ENCODE results near the gene PRRX2.

PRRX2 gene

DNA sequence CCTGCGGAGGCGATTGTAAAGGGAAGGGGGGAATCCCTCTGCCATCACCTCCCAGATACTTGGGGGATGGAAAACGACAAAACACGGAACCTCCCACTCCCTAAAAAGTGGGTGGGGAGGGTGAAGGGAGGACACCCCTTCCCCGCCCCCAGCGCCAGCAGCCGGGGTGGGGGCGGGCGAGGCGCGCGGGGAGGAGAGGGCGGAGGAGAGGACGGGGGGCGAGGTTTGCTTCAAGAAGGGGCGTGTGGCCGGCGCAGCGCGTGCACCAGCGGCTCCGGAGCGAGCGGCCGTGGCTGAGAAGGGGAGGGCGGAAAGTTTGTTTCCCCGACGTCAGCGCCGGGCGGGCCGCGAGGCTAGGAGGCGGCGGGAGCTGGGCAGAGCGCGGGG, at the start of gene PRRX2:
TSS of gene PRRX2 (plus strand) at position 259 of the 387 bp plus-strand sequence. CDS start 221 bp downstream, outside the sequence.
- no peak within 1 kb of the TSS for H3K4me2 ChIP-seq (ENCODE audit: low read length)
- H3K4me3 ChIP-seq (ENCODE audit: low read length): no peak within 1 kb of the TSS
- H3K27ac ChIP-seq (ENCODE audit: low read depth, low read length): no peak within 1 kb of the TSS
- H3K9me2 ChIP-seq (replicated peaks; ENCODE audit: control insufficient read depth, low read length): no peaks in the 10 kb centered on the region
- H3K4me1 ChIP-seq (ENCODE audit: control insufficient read depth, low read length): no peaks in the 10 kb centered on the region
- H4K20me1 ChIP-seq (ENCODE audit: control insufficient read depth, insufficient read depth, low read depth, low read length): no peaks in the 10 kb centered on the region
- no peaks in the 10 kb centered on the region for H3K36me3 ChIP-seq (ENCODE audit: control insufficient read depth, low read length)
- no peaks in the 10 kb centered on the region for H3K27me3 ChIP-seq (ENCODE audit: control insufficient read depth, low read length)
- no peaks in the 10 kb centered on the region for H3K9me3 ChIP-seq (ENCODE audit: control insufficient read depth, insufficient read depth, low read length)
- H3K79me2 ChIP-seq (ENCODE audit: control insufficient read depth, low read length): no peaks in the 10 kb centered on the region
- H3F3A ChIP-seq (ENCODE audit: control insufficient read depth, insufficient read depth): no peaks in the 10 kb centered on the region
- TF ChIP-seq EZH2phosphoT487 (IDR thresholded peaks at IDR 0.05; ENCODE audit: borderline replicate concordance, low read length): no peak
- TF ChIP-seq, protein P1, sequence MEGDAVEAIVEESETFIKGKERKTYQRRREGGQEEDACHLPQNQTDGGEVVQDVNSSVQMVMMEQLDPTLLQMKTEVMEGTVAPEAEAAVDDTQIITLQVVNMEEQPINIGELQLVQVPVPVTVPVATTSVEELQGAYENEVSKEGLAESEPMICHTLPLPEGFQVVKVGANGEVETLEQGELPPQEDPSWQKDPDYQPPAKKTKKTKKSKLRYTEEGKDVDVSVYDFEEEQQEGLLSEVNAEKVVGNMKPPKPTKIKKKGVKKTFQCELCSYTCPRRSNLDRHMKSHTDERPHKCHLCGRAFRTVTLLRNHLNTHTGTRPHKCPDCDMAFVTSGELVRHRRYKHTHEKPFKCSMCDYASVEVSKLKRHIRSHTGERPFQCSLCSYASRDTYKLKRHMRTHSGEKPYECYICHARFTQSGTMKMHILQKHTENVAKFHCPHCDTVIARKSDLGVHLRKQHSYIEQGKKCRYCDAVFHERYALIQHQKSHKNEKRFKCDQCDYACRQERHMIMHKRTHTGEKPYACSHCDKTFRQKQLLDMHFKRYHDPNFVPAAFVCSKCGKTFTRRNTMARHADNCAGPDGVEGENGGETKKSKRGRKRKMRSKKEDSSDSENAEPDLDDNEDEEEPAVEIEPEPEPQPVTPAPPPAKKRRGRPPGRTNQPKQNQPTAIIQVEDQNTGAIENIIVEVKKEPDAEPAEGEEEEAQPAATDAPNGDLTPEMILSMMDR (IDR thresholded peaks at IDR 0.05; ENCODE audit: low read depth, low read length, poor library complexity, severe bottlenecking): no peak

DNA sequence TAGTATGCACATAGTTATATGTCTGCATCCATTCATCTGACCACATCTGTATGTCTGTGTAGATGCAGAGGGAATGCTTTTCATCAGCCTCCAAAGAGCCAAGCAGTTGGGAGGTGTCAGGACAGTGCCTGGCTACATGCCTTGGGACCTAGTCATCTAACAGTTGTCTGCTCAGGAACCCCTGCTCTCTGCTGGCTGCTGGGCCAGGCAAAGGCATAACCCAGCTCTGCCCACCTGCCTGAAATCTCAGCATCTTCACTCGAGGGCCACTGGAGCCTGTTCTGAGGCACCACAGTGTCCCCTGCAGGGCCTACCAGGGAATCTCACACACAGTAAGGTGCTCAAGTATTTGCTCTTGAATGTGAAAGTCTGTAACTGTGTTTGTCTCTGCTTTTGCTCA, 48.3 kb upstream of the PRRX2 start:
- peaks cover 33% of the 10 kb centered on the region for H3K27me3 ChIP-seq (ENCODE audit: control insufficient read depth, low read length)
- no peaks in the 10 kb centered on the region for H3K4me1 ChIP-seq (ENCODE audit: control insufficient read depth, low read length)
- H3F3A ChIP-seq (ENCODE audit: control insufficient read depth, insufficient read depth): no peaks in the 10 kb centered on the region
- no peaks in the 10 kb centered on the region for H3K36me3 ChIP-seq (ENCODE audit: control insufficient read depth, low read length)
- no peaks in the 10 kb centered on the region for H4K20me1 ChIP-seq (ENCODE audit: control insufficient read depth, insufficient read depth, low read depth, low read length)
- H3K9me2 ChIP-seq (replicated peaks; ENCODE audit: control insufficient read depth, low read length): no peaks in the 10 kb centered on the region
- TF ChIP-seq, protein P1 (IDR thresholded peaks at IDR 0.05; ENCODE audit: low read depth, low read length, poor library complexity, severe bottlenecking): peak; percentile 44
- TF ChIP-seq EZH2phosphoT487 (IDR thresholded peaks at IDR 0.05; ENCODE audit: borderline replicate concordance, low read length): no peak
- no peak overlapping the region for H3K4me2 ChIP-seq (ENCODE audit: low read length)
- H3K79me2 ChIP-seq (ENCODE audit: control insufficient read depth, low read length): no peaks in the 10 kb centered on the region
- no peaks in the 10 kb centered on the region for H3K9me3 ChIP-seq (ENCODE audit: control insufficient read depth, insufficient read depth, low read length)
- H3K27ac ChIP-seq (ENCODE audit: low read depth, low read length): no peak overlapping the region
- no peak overlapping the region for H3K4me3 ChIP-seq (ENCODE audit: low read length)

DNA sequence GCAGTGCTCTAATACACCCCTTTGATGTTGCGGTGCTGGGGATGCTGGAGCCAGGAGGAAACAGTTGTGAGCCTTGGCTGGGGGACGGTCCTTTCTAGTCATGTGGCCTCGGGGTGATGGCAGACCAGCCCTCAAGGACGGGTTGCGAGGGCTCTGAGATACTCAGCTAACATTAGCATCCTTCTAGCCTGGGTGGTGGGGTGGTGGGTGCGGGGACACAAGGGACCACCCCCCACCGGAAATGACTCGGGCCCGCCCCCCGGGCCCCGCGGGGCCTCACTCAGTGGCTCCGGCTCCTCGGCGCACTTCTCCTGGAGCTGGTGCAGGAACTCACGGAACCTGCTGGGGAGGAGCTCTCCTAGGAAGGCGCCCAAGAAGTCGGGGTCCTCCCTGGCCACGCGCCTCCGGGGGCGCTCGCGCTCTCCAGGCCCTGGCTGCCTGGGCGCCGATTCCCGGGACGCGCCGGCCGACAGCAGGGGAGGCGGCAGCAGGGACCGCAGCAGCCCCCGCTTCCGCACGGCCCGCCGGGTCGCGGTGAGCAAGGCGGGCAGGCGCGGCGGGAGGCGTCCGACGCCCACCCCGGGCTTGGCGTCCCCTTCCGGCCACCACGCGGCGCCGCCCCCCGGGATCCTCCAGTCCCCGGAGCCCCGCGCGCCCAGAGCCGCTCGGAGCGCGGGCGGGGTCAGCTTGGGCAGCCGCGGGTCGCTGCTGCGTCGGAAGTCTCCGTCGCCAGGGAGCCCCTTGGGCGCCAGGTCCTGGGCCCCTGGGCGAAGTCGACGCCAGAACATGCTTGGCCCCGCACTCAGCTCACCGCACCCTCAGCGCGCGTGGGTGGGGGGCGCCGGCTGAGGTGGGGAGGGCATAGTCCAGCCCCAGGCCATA, 45.4 kb upstream of the PRRX2 start:
- Histone ChIP-seq H3K36me3 (ENCODE audit: control insufficient read depth, low read length) (no peaks in the 10 kb centered on the region), H3F3A (ENCODE audit: control insufficient read depth, insufficient read depth) (peaks cover 5% of the 10 kb centered on the region), H3K27me3 (ENCODE audit: control insufficient read depth, low read length) (peaks cover 31% of the 10 kb centered on the region), H3K9me3 (ENCODE audit: control insufficient read depth, insufficient read depth, low read length) (no peaks in the 10 kb centered on the region), H3K27ac (ENCODE audit: low read depth, low read length) (no peak overlapping the region), H3K4me1 (ENCODE audit: control insufficient read depth, low read length) (peaks cover 12% of the 10 kb centered on the region), H3K9me2 (replicated peaks; ENCODE audit: control insufficient read depth, low read length) (no peaks in the 10 kb centered on the region), H3K4me3 (ENCODE audit: low read length) (no peak overlapping the region; the same call in 1 of the 2 replicates), H3K4me2 (ENCODE audit: low read length) (peak overlapping the region; percentile 40), H4K20me1 (ENCODE audit: control insufficient read depth, insufficient read depth, low read depth, low read length) (no peaks in the 10 kb centered on the region), H3K79me2 (ENCODE audit: control insufficient read depth, low read length) (no peaks in the 10 kb centered on the region)
- TF ChIP-seq EZH2phosphoT487 (IDR thresholded peaks at IDR 0.05; ENCODE audit: borderline replicate concordance, low read length): no peak
- TF ChIP-seq, protein P1 (IDR thresholded peaks at IDR 0.05; ENCODE audit: low read depth, low read length, poor library complexity, severe bottlenecking): no peak

Measured in DOHH2 (cell line).